ENCODE results near the gene FHOD3.
"Not testable (repeated sequence)": the region's sequence is repeated elsewhere in the genome, so short reads cannot be mapped to it uniquely, and the experiment has no call there.

The FHOD3 gene

DNA sequence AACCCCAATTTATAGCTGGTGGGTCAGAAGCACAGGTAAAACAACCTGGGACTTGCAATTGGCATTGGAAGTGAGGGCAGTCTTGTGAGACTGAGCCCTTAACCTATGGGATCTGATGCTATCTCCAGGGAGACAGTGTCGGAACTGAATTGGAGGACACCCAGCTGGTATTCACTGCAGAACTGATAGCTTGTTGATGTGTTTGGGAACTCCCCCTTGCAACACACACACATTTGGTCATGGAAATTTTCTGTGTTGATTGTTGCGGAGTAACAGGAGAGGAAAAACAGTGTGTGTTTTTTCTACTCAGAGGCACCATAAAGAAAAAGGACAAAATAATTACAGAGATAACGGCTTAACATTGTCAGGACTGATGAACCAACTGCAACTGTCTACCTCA is 515.2 kb downstream of the FHOD3 start:
- no peak for DNase-seq (ENCODE audit: low read depth in 3 of 3, low spot score in 1 of 3)

- no peak for DNase-seq (ENCODE audit: low read depth in 3 of 3, low spot score in 1 of 3)
Measured at GRCh38 chr18:36813101-36813775, 515.7 kb downstream of the FHOD3 start.

- DNase-seq (ENCODE audit: low read depth in 3 of 3, low spot score in 1 of 3), result no peak
Measured at GRCh38 chr18:36813824-36814223, 516.3 kb downstream of the FHOD3 start.

- no peak for DNase-seq (ENCODE audit: low read depth in 3 of 3, low spot score in 1 of 3)
Measured at GRCh38 chr18:36814994-36815393, 517.5 kb downstream of the FHOD3 start.

DNA sequence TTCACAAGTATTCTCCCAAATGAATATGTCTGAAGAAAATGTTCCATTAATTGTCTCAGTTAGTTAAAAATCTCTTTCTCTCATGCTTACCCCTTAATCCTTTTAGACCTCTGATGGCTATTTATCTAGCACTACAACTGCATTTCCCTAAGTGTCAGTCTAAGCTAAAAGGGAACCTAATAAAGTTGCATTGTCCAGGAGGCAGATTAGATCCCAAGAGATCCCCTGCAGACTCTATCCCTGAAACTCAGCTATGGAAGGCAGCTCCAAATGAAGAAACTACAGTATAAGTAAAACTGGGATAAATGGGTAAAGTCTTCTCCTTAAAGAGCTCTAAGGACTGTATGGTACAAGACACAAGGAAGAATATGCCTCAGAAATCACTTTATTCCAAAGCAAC is 518.6 kb downstream of the FHOD3 start:
- DNase-seq (ENCODE audit: low read depth in 3 of 3, low spot score in 1 of 3), result not testable (repeated sequence)

- DNase-seq (ENCODE audit: low read depth in 3 of 3, low spot score in 1 of 3), result no peak
Measured at GRCh38 chr18:36817039-36817438, 519.5 kb downstream of the FHOD3 start.

- no peak for DNase-seq (ENCODE audit: low read depth in 3 of 3, low spot score in 1 of 3)
Measured at GRCh38 chr18:36818652-36819051, 521.1 kb downstream of the FHOD3 start.

DNA sequence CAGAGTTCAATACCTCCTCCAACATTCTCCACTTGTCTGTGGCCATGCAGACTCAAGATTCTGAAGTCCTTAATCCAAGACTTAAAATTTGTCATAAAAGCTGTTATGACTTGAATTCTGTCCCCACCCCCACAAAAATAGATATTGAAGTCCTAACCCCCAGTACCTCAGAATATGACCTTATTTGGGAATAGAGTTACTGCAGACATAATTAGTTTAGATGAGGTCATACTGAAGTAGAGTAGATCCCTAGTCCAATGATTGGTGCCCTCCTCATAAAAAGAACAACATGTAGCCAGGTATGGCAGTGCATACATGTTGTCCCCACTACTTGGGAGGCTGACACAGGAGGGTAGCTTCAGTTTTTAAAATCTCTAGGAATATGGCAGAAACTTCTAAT is 522.1 kb downstream of the FHOD3 start:
- no peak for DNase-seq (ENCODE audit: low read depth in 3 of 3, low spot score in 1 of 3)

DNA sequence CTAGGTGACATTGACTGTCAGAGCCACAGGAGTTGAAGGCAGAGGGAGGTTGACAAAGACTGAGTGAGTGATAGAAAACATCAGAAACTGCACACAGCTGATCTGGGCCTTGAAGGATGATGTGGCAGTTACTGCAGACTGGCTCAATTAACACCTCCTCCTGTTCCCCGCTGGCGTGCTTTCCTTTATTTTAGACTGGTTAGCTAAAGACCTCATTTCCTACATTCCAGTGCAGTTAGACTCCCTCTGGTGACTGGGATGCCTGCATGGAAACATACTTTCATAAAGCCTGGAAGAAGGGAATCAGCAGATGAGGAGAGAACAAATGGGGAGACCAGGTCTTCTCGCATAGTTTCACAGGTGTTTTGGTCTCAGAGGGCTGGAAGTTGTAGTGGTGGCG is 524.2 kb downstream of the FHOD3 start:
- DNase-seq (ENCODE audit: low read depth in 3 of 3, low spot score in 1 of 3), result no peak

DNA sequence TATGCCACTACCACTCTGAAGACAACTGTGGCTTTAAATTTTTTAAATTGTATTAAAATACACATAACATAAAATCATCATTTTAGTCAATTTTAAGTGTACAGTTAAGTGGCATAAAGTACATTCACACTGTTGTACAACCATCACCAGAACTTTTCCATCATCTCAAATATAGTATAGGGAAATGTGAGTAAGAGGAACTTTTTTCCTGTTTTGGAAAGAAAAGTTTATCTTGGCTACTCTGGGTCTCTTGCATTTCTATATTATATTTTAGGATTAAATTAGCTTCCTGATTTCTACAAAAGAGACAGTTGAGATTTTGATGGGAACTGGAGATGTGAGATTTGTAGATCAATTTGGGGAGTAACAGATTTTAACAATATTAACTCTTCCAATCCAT is 528.0 kb downstream of the FHOD3 start:
- no peak for DNase-seq (ENCODE audit: low read depth in 3 of 3, low spot score in 1 of 3)

GRCh38 chr18:36826556-36826955 is 529.0 kb downstream of the FHOD3 start:
- no peak for DNase-seq (ENCODE audit: low read depth in 3 of 3, low spot score in 1 of 3)

DNA sequence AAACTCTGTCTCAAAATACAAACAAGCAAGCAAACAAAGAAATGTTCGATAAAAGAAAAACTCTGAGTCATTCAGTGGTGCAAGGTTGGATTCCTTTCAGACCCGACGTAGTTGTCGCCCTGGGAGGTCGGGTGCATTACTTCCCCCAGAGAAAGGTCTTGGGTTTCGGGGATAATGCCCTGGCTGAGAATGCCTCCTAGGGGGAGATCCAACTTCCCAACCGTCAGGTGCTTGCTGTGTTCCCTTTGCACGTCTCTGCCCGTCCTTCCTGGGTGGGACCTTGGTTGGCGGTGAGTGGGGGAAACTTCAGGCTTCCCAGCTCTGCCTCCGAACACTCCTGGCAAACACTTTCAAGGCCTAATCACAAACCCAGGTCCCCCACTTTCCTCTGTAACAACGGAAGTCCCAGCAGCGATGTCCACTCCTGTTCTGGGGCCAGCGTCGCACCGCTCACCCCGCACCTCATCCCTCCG is 530.7 kb downstream of the FHOD3 start:
- no peak for DNase-seq (ENCODE audit: low read depth in 3 of 3, low spot score in 1 of 3)

- peak; percentile 62 to 74 (median 71) for DNase-seq (ENCODE audit: low read depth in 3 of 3, low spot score in 1 of 3)
Measured at GRCh38 chr18:36828630-36829361, 531.3 kb downstream of the FHOD3 start, which contains the start of the genes KIAA1328 and TPGS2. Gene KIAA1328 (plus strand): TSS chr18:36829127. CDS start chr18:36829139, 12 bp downstream. Gene TPGS2 (minus strand): TSS chr18:36829002. CDS start chr18:36828767, 235 bp downstream.
